Measurements from ENCODE around the gene ECHS1. TPM values are rescaled to one million over a fixed set of nuclear protein-coding genes. Genes with fewer than 3 reads are reported as not detected.
"Not testable (repeated sequence)": the region's sequence is repeated elsewhere in the genome, so short reads cannot be mapped to it uniquely, and the experiment has no call there.

The ECHS1 gene
- total RNA-seq, 1 donor from 2014 or later = 106 TPM

DNA sequence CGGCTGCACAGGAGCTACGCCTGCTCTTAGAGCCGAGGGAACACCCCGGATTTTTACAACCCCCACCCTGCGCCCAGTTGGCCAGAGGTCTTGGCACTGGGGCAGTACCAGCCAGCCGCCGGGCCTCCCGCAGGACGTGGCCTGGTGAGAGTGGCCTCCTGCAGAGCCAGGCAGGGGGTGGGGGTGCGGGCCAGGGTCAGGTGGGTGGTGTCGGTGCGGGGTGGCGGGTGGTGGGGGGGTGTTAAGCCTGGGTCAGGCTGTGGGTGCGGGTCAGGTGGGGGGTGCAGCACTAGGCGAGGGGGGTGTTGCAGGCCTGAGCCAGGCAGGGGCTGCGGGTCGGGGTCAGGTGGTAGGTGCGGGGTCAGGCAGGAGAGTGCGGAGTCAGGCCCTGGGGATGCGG, 647 bp downstream of the ECHS1 start:
- DNase-seq (ENCODE audit: extremely low spot score, unreplicated experiment) = no peak
- Mint-ChIP-seq H3K9me3 (no peaks in the 10 kb centered on the region), H3K27ac (no peak overlapping the region), H3K36me3 (peaks cover 3% of the 10 kb centered on the region), H3K4me3 (peak overlapping the region; percentile 84), H3K27me3 (no peaks in the 10 kb centered on the region), H3K4me1 (ENCODE audit: unreplicated experiment) (peaks cover 10% of the 10 kb centered on the region)
- TF ChIP-seq, protein P1, sequence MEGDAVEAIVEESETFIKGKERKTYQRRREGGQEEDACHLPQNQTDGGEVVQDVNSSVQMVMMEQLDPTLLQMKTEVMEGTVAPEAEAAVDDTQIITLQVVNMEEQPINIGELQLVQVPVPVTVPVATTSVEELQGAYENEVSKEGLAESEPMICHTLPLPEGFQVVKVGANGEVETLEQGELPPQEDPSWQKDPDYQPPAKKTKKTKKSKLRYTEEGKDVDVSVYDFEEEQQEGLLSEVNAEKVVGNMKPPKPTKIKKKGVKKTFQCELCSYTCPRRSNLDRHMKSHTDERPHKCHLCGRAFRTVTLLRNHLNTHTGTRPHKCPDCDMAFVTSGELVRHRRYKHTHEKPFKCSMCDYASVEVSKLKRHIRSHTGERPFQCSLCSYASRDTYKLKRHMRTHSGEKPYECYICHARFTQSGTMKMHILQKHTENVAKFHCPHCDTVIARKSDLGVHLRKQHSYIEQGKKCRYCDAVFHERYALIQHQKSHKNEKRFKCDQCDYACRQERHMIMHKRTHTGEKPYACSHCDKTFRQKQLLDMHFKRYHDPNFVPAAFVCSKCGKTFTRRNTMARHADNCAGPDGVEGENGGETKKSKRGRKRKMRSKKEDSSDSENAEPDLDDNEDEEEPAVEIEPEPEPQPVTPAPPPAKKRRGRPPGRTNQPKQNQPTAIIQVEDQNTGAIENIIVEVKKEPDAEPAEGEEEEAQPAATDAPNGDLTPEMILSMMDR (conservative IDR thresholded peaks at IDR 0.05) = no peak

DNA sequence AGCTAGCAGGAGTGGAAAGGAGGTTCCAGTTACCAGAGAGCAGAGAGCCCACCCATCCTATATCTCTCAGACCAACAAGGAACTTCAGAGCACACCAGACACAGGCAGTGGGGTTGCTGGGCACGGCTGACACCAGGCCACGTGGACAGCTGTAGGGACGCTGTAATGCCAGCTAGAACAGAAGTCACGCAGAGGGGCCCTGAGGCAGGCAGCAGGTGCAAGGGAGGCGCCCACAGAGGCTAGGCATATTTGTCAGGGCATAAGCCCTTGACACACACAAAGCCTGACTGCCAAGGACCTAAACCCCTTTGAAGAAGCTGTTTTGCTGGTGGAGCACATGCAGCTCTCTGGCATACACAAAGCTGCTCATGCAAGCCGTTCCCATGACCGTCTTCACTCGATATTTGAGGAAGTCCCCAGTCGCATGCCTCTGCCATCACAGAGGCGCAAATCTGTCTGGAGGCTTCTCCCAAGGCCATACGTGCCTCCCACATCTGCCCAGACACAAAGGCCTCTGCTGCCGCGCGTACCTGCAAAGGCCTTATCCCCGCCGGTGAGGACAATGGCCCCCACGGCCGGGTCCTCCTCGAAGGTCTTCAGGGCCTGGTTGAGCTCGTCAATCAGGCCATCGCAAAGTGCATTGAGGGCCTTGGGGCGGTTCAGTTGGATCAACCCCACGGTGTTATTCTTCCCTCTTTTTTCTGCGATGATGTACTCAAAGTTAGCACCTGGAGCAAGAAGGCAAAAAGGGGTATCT, 2.9 kb downstream of the ECHS1 start:
- peaks cover 3% of the 10 kb centered on the region for H3K36me3 Mint-ChIP-seq
- TF ChIP-seq, protein P1 (conservative IDR thresholded peaks at IDR 0.05) = no peak
- H3K9me3 Mint-ChIP-seq = no peaks in the 10 kb centered on the region
- H3K27me3 Mint-ChIP-seq = no peaks in the 10 kb centered on the region
- H3K4me3 Mint-ChIP-seq = peak overlapping the region; percentile 44
- DNase-seq (ENCODE audit: extremely low spot score, unreplicated experiment) = no peak
- H3K4me1 Mint-ChIP-seq (ENCODE audit: unreplicated experiment) = peaks cover 10% of the 10 kb centered on the region
- no peak overlapping the region for H3K27ac Mint-ChIP-seq

DNA sequence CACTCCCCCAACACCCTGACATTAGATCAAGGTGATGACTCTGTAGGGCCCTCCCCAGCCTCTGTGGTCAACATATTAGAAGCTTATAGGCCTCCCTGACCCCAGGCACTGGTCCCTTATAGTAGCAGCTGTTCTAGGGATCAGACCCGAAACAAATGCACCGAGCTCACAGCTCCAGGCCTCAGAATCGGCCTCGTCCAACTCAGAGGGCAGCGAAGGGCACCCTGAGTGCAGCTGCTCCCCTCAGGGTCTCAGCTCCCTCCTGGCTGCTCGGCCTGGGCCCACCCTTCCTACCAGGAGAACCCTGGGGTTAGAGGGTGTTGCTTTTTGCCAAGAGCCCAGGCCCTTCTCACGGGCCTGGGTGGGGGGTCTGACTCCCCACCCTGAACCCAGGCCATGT, 5.0 kb downstream of the ECHS1 start:
- Mint-ChIP-seq H3K36me3 (peaks cover 9% of the 10 kb centered on the region), H3K9me3 (no peaks in the 10 kb centered on the region), H3K27me3 (no peaks in the 10 kb centered on the region), H3K4me3 (no peak overlapping the region), H3K4me1 (ENCODE audit: unreplicated experiment) (peaks cover 6% of the 10 kb centered on the region), H3K27ac (no peak overlapping the region)
- TF ChIP-seq, protein P1 (conservative IDR thresholded peaks at IDR 0.05) = no peak
- DNase-seq (ENCODE audit: extremely low spot score, unreplicated experiment) = no peak

DNA sequence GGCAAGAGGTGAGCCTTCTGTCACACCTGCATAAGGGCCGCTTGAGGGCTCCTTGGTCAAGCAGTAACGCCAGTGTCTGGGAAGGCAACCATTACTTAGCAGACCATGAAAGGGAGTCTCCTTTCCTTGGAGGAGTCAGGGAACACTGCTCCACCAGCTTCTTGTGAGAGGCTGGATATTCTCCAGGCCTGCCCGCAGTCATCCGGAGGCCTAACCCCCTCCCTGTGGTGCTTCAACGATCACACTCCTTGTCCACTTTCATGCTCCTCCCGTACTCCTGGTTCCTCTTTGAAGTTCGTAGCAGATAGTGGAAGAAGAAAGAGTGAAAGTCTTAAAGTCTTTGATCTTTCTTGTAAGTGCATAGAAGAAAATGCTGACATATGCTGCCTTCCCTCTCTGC, 5.7 kb downstream of the ECHS1 start:
- not testable (repeated sequence) for H3K4me1 Mint-ChIP-seq (ENCODE audit: unreplicated experiment); H3K27ac Mint-ChIP-seq; H3K4me3 Mint-ChIP-seq; DNase-seq (ENCODE audit: extremely low spot score, unreplicated experiment); H3K36me3 Mint-ChIP-seq; H3K9me3 Mint-ChIP-seq; H3K27me3 Mint-ChIP-seq

- peaks cover 15% of the 10 kb centered on the region for H3K36me3 Mint-ChIP-seq
- no peak overlapping the region for H3K27ac Mint-ChIP-seq
- TF ChIP-seq, protein P1 (conservative IDR thresholded peaks at IDR 0.05) = no peak
Observed at GRCh38 chr10:133366751-133367150, 6.4 kb downstream of the ECHS1 start.

DNA sequence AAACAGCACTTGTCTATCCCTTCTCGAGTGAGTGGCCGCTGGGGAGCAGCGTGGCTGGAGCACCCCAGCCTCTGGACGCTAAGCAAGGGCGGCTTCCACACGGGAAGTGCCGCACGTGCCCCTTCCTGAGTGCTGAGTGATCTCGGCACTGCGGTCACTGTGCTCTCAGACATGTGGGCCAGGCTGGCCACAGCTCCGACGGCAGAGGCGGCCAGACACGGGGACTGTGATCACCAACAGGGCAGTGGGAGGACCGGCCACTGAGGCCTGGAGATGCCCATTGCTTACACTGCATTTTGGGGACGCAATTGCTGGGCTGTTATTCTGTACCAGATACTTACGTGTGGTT, 7.0 kb downstream of the ECHS1 start:
- no peaks in the 10 kb centered on the region for H3K9me3 Mint-ChIP-seq
- H3K27me3 Mint-ChIP-seq = no peaks in the 10 kb centered on the region
- no peak for DNase-seq (ENCODE audit: extremely low spot score, unreplicated experiment)
- H3K27ac Mint-ChIP-seq = peak overlapping the region; percentile 29
- TF ChIP-seq, protein P1 (conservative IDR thresholded peaks at IDR 0.05) = no peak
- H3K36me3 Mint-ChIP-seq = peaks cover 19% of the 10 kb centered on the region
- H3K4me1 Mint-ChIP-seq (ENCODE audit: unreplicated experiment) = peaks cover 6% of the 10 kb centered on the region
- H3K4me3 Mint-ChIP-seq = no peak overlapping the region

More at GRCh38 chr10:133366751-133367150, 6.4 kb downstream of the ECHS1 start:
- no peak for DNase-seq (ENCODE audit: extremely low spot score, unreplicated experiment)
- no peak overlapping the region for H3K4me3 Mint-ChIP-seq
- H3K9me3 Mint-ChIP-seq = no peaks in the 10 kb centered on the region
- H3K27me3 Mint-ChIP-seq = no peaks in the 10 kb centered on the region
- peaks cover 6% of the 10 kb centered on the region for H3K4me1 Mint-ChIP-seq (ENCODE audit: unreplicated experiment)
